Liver (tissue), 9 donors: ENCODE measurements around the gene OR8B4. TPM values are rescaled to one million over a fixed set of nuclear protein-coding genes. Genes with fewer than 3 reads are reported as not detected.

Experiments
- DNase-seq: peaks from one replicate; pipeline ENCODE4 v3.0.0-alpha.2; 2017; ENCODE audit warnings: low spot score
- H3K27ac ChIP-seq, 2 donors: one replicate each; pipeline ENCODE4 v1.7.0; 2013; ENCODE audit warnings: inconsistent platforms in 2 of 2, low read length in 2 of 2, control low read depth in 1 of 2, low read depth in 1 of 2, mild to moderate bottlenecking in 1 of 2
- H3K27me3 ChIP-seq, 4 donors: one replicate each; pipeline versions ENCODE4 v1.6.1 to v1.7.0; 2013; ENCODE audit warnings: low read length in 3 of 4, inconsistent platforms in 1 of 4, mild to moderate bottlenecking in 1 of 4, moderate library complexity in 1 of 4; ENCODE audit not compliant: control insufficient read depth in 4 of 4, insufficient read depth in 4 of 4
- H3K36me3 ChIP-seq, 4 donors: one replicate each; pipeline versions ENCODE4 v1.6.1 to v1.7.0; 2013; ENCODE audit warnings: low read length in 3 of 4, mild to moderate bottlenecking in 3 of 4, low read depth in 1 of 4, moderate library complexity in 1 of 4; ENCODE audit not compliant: control insufficient read depth in 4 of 4, insufficient read depth in 3 of 4
- H3K4me1 ChIP-seq, 4 donors: one replicate each; pipeline versions ENCODE4 v1.6.1 to v1.7.0; 2013; ENCODE audit warnings: low read length in 3 of 4, mild to moderate bottlenecking in 3 of 4, moderate library complexity in 1 of 4; ENCODE audit not compliant: control insufficient read depth in 4 of 4, insufficient read depth in 4 of 4
- H3K4me3 ChIP-seq, 3 donors: one replicate each; pipeline versions ENCODE4 v1.6.1 to v1.7.0; 2013; ENCODE audit warnings: low read length in 3 of 3, control low read depth in 1 of 3, low read depth in 1 of 3, mild to moderate bottlenecking in 1 of 3
- H3K9ac ChIP-seq, 2 donors: one replicate each; pipeline ENCODE4 v1.7.0; 2013; ENCODE audit warnings: low read length in 2 of 2, mild to moderate bottlenecking in 2 of 2, moderate library complexity in 2 of 2, control low read depth in 1 of 2, low read depth in 1 of 2
- H3K9me3 ChIP-seq, 4 donors: one replicate each; pipeline versions ENCODE4 v1.6.1 to v1.7.0; 2013; ENCODE audit warnings: low read length in 3 of 4; ENCODE audit not compliant: control insufficient read depth in 4 of 4
- ATF3 ChIP-seq: IDR thresholded peaks from 2 replicates; pipeline ENCODE4 v1.6.1; 2016; ENCODE audit warnings: antibody characterized with exemption
- EGR1 ChIP-seq, 2 donors: IDR thresholded peaks; 2 replicates each; pipeline ENCODE4 v1.6.1; 2016 to 2018; ENCODE audit warnings: antibody characterized with exemption in 2 of 2, low read depth in 2 of 2
- FOXA1 ChIP-seq: IDR thresholded peaks from 2 replicates; pipeline ENCODE4 v1.6.1; 2016; ENCODE audit warnings: antibody characterized with exemption
- FOXA2 ChIP-seq: IDR thresholded peaks from 2 replicates; pipeline ENCODE4 v1.6.1; 2016; ENCODE audit warnings: antibody characterized with exemption
- GABPA ChIP-seq, 2 donors: IDR thresholded peaks in 1 of 2; conservative IDR thresholded peaks in 1 of 2; 2 replicates each; pipeline ENCODE4 v1.6.1; 2016; ENCODE audit warnings: antibody characterized with exemption in 2 of 2, mild to moderate bottlenecking in 1 of 2, moderate library complexity in 1 of 2
- HNF4A ChIP-seq, 2 donors: conservative IDR thresholded peaks; 2 replicates each; pipeline ENCODE4 v1.6.1; 2016; ENCODE audit warnings: antibody characterized with exemption in 2 of 2, mild to moderate bottlenecking in 2 of 2
- HNF4G ChIP-seq: IDR thresholded peaks from 2 replicates; pipeline ENCODE4 v1.6.1; 2016; ENCODE audit warnings: antibody characterized with exemption
- MAX ChIP-seq: IDR thresholded peaks from 2 replicates; pipeline ENCODE4 v1.6.1; 2016; ENCODE audit warnings: antibody characterized with exemption
- NR2F2 ChIP-seq: IDR thresholded peaks from 2 replicates; pipeline ENCODE4 v1.6.1; 2016; ENCODE audit warnings: antibody characterized with exemption
- RAD21 ChIP-seq, 2 donors: IDR thresholded peaks; 2 replicates each; pipeline ENCODE4 v1.6.1; 2016; ENCODE audit warnings: antibody characterized with exemption in 2 of 2, mild to moderate bottlenecking in 2 of 2
- REST ChIP-seq: IDR thresholded peaks from 2 replicates; pipeline ENCODE4 v1.6.1; 2016; ENCODE audit warnings: antibody characterized with exemption, mild to moderate bottlenecking
- RXRA ChIP-seq, 2 donors: IDR thresholded peaks; 2 replicates each; pipeline ENCODE4 v1.6.1; 2017 to 2018; ENCODE audit warnings: antibody characterized with exemption in 2 of 2, mild to moderate bottlenecking in 1 of 2
- SP1 ChIP-seq: IDR thresholded peaks from 2 replicates; pipeline ENCODE4 v1.6.1; 2018; ENCODE audit warnings: antibody characterized with exemption, mild to moderate bottlenecking
- TAF1 ChIP-seq: conservative IDR thresholded peaks from 2 replicates; pipeline ENCODE4 v1.6.1; 2016; ENCODE audit warnings: antibody characterized with exemption, mild to moderate bottlenecking
- YY1 ChIP-seq: IDR thresholded peaks from 2 replicates; pipeline ENCODE4 v1.6.1; 2016; ENCODE audit warnings: antibody characterized with exemption, mild to moderate bottlenecking
- ZBTB33 ChIP-seq: IDR thresholded peaks from 2 replicates; pipeline ENCODE4 v1.6.1; 2016; ENCODE audit warnings: antibody characterized with exemption
- WGBS: extraction: QIAGEN DNeasy Blood & Tissue Kit; methylation state at CpG from one replicate; pipeline ENCODE4 v1.1.7; 2013; 5-methylcytosine and 5-hydroxymethylcytosine counted together
- polyA plus RNA-seq, 2 donors: library from polyadenylated mRNA; stranded (reverse) in 1 of 2; unstranded in 1 of 2; fragments of 200-250 nt in 1 of 2; fragments of >200 nt in 1 of 2; fragmentation: Nextera tagmentation in 1 of 2; extraction: Ambion mirVana in 1 of 2; gene quantifications; one replicate each; pipeline versions ENCODE4 v1.2.1 to v1.2.3, GENCODE V29; 2013 to 2015
- total RNA-seq, 2 donors: library from RNA; depleted of rRNA; stranded (reverse); fragments of >200 nt; gene quantifications; one replicate each; pipeline ENCODE4 v1.2.3, GENCODE V29; 2014
- TF ChIP-seq, protein P1 (sequence below): fragments of 150-350 bp; IDR thresholded peaks from 2 replicates; pipeline ENCODE4 v1.5.1; 2017; ENCODE audit warnings: improper control_type of control experiment, low read depth, low read length; ENCODE audit not compliant: missing input control
- donor health status: healthy.
- donor health status: healthy.
- donor health status: healthy.
- donor health status: healthy.
- donor health status: healthy.

The OR8B4 gene
- total and polyA plus RNA-seq, 4 donors = not detected

DNA sequence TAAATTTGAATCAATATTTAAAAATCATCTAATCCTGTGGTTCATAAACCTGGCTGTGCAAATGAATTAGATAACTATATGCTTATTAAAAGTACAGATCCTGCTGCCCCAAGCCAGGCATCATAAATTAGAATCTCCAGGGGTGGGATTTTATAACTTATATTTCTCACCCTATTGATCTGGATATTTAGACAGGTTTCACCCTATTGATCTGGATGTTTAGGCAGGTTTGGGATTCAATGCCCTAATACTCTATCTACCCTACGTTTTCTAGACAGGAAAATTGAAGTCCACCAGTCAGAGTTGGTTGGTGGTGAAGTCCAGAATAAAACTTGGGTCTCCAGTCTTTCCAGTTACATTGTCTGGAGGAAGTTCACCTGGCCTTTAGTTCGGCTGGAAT, 18.2 kb upstream of the OR8B4 start:
- H3K9ac ChIP-seq = no peak overlapping the region
- no peak overlapping the region for H3K27ac ChIP-seq
- no peak for TF ChIP-seq EGR1 (IDR thresholded peaks at IDR 0.05; ENCODE audit: low read depth in 2 of 2)

GRCh38 chr11:124442442-124442841, 17.8 kb upstream of the OR8B4 start:
- Histone ChIP-seq H3K4me1 (no peaks in the 10 kb centered on the region), H3K27me3 (no peaks in the 10 kb centered on the region), H3K9me3 (no peaks in the 10 kb centered on the region), H3K9ac (no peak overlapping the region), H3K4me3 (no peak overlapping the region), H3K36me3 (no peaks in the 10 kb centered on the region), H3K27ac (no peak overlapping the region)
- DNase-seq = no peak
- TF ChIP-seq RAD21 (IDR thresholded peaks at IDR 0.05) (peak in 1 of 2 donors; percentile 25), YY1 (no peak)
- 36% methylated on average over 6 of the region's 6 CpGs for WGBS

More for the DNA sequence above, 18.2 kb upstream of the OR8B4 start:
- Histone ChIP-seq H3K36me3 (no peaks in the 10 kb centered on the region), H3K4me1 (no peaks in the 10 kb centered on the region), H3K27me3 (no peaks in the 10 kb centered on the region), H3K4me3 (no peak overlapping the region), H3K9me3 (no peaks in the 10 kb centered on the region)
- DNase-seq = no peak
- 46% methylated on average over 2 of the region's 2 CpGs for WGBS

- Histone ChIP-seq H3K4me1 (no peaks in the 10 kb centered on the region), H3K9ac (no peak overlapping the region), H3K9me3 (peaks cover 0 to 2% (median 0%) of the 10 kb centered on the region in 4 donors), H3K27me3 (no peaks in the 10 kb centered on the region), H3K36me3 (no peaks in the 10 kb centered on the region), H3K4me3 (no peak overlapping the region), H3K27ac (no peak overlapping the region)
- DNase-seq = no peak
- 68% methylated on average over 7 of the region's 7 CpGs for WGBS
- TF ChIP-seq MAX (no peak), ZBTB33 (no peak), RXRA (IDR thresholded peaks at IDR 0.05) (no peak), RAD21 (IDR thresholded peaks at IDR 0.05) (no peak), FOXA1 (no peak), FOXA2 (no peak), EGR1 (IDR thresholded peaks at IDR 0.05; ENCODE audit: low read depth in 2 of 2) (no peak), GABPA (IDR thresholded peaks at IDR 0.05 in 1 of 2, conservative IDR thresholded peaks at IDR 0.05 in 1 of 2) (no peak), SP1 (no peak), NR2F2 (no peak), HNF4G (no peak), TAF1 (no peak), HNF4A (conservative IDR thresholded peaks at IDR 0.05) (no peak), YY1 (no peak), ATF3 (no peak), REST (no peak)
- TF ChIP-seq, protein P1, sequence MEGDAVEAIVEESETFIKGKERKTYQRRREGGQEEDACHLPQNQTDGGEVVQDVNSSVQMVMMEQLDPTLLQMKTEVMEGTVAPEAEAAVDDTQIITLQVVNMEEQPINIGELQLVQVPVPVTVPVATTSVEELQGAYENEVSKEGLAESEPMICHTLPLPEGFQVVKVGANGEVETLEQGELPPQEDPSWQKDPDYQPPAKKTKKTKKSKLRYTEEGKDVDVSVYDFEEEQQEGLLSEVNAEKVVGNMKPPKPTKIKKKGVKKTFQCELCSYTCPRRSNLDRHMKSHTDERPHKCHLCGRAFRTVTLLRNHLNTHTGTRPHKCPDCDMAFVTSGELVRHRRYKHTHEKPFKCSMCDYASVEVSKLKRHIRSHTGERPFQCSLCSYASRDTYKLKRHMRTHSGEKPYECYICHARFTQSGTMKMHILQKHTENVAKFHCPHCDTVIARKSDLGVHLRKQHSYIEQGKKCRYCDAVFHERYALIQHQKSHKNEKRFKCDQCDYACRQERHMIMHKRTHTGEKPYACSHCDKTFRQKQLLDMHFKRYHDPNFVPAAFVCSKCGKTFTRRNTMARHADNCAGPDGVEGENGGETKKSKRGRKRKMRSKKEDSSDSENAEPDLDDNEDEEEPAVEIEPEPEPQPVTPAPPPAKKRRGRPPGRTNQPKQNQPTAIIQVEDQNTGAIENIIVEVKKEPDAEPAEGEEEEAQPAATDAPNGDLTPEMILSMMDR = no peak
These were observed 16.8 kb upstream of the OR8B4 start for GRCh38 chr11:124441519-124441918.
